AG04450 (cell line): ENCODE results near the gene MOCS3. TPM values are rescaled to one million over a fixed set of nuclear protein-coding genes. Genes with fewer than 3 reads are reported as not detected.

Experiments
- CTCF ChIA-PET: fragments of 300-600, 350-600 bp; formaldehyde crosslinking; extraction: SDS; loops from one replicate; lab custom pipeline; 2022; ENCODE audit warnings: antibody characterized with exemption, inconsistent platforms; lab: Charles Lee
- POLR2A ChIA-PET: fragments of 350-600 bp; formaldehyde crosslinking; extraction: SDS; loops from one replicate; lab custom pipeline; 2021; ENCODE audit warnings: antibody characterized with exemption, inconsistent platforms; lab: Yijun Ruan, JAX
- DNase-seq: peaks from one replicate; pipeline ENCODE4 v3.0.0-alpha.2; 2011; ENCODE audit warnings: low read depth, low spot score
- H3K27ac ChIP-seq: one replicate; pipeline ENCODE4 v1.5.1; 2012; ENCODE audit warnings: low read depth, low read length, control low read depth
- H3K27me3 ChIP-seq: one replicate; pipeline ENCODE4 v1.6.0; 2012; ENCODE audit warnings: low read length; ENCODE audit not compliant: control insufficient read depth, insufficient read depth
- H3K4me3 ChIP-seq: 2 replicates; pipeline ENCODE4 v1.5.1; 2011; ENCODE audit warnings: mild to moderate bottlenecking, low read depth, low read length, control low read depth
- H3K9me3 ChIP-seq: 2 replicates; pipeline ENCODE4 v1.5.1; 2012; ENCODE audit warnings: low read length; ENCODE audit not compliant: control insufficient read depth, insufficient read depth
- polyA plus RNA-seq: library from polyadenylated mRNA; depleted of rRNA; stranded (reverse); fragments of >200 nt; gene quantifications from 2 replicates; pipeline ENCODE4 v1.2.3, GENCODE V29; 2011
- TF ChIP-seq, protein P1 (sequence below): IDR thresholded peaks from 2 replicates; pipeline ENCODE4 v1.5.1; 2011; ENCODE audit warnings: low read depth, low read length, control low read depth, inconsistent platforms

The MOCS3 gene
- polyA plus RNA-seq, 1 experiment = 3.8 TPM

DNA sequence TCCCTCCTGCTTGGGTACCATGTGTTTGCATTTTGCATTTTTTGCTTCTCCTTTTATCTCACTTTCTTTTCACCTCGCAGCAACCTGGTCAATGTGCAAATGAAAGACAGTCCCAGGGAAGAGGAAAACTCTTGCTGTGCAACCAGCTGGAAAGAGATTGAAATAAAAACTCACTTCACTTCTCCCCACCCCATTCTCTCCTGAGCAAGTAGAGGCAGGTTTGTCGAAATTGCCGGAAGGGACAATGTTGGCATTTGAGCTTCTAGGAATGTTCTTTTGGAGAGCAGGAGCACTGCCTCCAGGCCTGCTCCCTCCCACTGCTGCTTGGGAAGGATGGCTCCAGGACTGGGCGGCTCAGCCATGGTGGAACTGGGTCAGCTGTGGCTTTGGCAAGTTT is 33.7 kb downstream of the MOCS3 start:
- CTCF ChIA-PET = interaction anchor here (0.6 to 8.0 kb wide), 23 partner anchors 9 to 1136 kb away, joined by 3 to 295 read pairs (median 4); partner anchors contain the start of gene BCAS4
- TF ChIP-seq, protein P1, sequence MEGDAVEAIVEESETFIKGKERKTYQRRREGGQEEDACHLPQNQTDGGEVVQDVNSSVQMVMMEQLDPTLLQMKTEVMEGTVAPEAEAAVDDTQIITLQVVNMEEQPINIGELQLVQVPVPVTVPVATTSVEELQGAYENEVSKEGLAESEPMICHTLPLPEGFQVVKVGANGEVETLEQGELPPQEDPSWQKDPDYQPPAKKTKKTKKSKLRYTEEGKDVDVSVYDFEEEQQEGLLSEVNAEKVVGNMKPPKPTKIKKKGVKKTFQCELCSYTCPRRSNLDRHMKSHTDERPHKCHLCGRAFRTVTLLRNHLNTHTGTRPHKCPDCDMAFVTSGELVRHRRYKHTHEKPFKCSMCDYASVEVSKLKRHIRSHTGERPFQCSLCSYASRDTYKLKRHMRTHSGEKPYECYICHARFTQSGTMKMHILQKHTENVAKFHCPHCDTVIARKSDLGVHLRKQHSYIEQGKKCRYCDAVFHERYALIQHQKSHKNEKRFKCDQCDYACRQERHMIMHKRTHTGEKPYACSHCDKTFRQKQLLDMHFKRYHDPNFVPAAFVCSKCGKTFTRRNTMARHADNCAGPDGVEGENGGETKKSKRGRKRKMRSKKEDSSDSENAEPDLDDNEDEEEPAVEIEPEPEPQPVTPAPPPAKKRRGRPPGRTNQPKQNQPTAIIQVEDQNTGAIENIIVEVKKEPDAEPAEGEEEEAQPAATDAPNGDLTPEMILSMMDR = no peak
- DNase-seq = no peak
- no peak overlapping the region for H3K4me3 ChIP-seq
- POLR2A ChIA-PET = no interaction called here
- no peaks in the 10 kb centered on the region for H3K9me3 ChIP-seq
- H3K27me3 ChIP-seq = no peaks in the 10 kb centered on the region
- H3K27ac ChIP-seq = no peak overlapping the region

DNA sequence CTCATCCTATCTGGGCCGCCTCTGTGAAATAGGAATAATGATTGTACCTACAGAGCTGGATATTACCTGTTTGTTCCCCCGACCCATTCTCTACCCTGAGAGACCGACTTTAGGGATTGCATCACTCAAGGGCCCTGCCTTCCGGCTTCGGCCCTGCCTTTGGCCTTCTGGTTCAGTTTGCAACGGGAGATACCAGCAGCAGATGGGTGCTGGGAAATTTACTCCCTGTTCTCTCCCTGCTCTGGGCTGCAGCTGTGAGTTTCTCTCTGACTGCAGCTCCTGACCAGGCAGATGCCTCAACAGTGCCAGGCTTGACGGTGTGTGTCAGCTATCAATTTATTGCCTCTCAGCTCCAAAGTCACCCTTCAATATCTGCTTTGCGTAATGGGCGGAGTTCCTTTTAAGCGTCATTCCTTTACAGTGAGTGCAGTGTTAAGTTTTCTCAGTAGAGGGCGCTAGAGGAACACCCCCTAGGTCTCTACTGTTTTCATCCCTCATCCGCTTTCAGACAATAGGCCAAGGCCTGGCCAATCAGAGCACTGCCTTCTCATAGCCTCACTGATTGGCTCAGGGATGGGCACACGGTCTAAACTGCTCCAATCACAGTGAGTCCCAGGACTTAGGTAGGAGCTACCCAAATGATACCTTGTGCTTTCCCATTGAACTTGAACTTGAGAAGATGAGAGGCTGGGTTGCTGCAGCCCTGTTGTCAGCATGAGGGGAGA is 34.3 kb downstream of the MOCS3 start:
- DNase-seq = no peak
- TF ChIP-seq, protein P1 = peak; percentile 75
- H3K27ac ChIP-seq = no peak overlapping the region
- ChIA-PET POLR2A (no interaction called here), CTCF (interaction anchor here (0.5 to 8.0 kb wide), 29 partner anchors 10 to 1135 kb away, joined by 3 to 295 read pairs (median 4); partner anchors contain the start of gene BCAS4)
- H3K4me3 ChIP-seq = no peak overlapping the region
- H3K9me3 ChIP-seq = no peaks in the 10 kb centered on the region
- no peaks in the 10 kb centered on the region for H3K27me3 ChIP-seq

DNA sequence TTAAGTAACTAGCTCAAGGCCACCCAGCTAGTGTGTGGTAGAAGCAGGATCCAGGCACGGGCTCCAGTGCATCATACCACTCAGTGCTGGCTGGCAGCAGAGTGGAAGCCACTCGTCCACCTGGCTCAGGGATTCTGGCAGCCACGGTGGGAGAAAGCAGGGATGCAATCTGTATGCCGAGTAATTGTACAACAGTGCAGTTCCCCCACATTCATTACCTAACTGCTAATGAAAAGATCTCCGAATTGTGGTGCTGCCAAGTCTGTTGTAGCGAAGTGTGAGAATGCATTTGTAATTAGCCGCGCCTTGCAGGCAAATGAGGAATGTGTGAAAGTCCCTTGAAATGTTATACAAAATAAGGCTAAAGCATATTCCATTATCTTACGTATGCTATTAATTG is 35.3 kb downstream of the MOCS3 start:
- H3K4me3 ChIP-seq = no peak overlapping the region
- TF ChIP-seq, protein P1 = no peak
- POLR2A ChIA-PET = no interaction called here
- no peak for DNase-seq
- no peaks in the 10 kb centered on the region for H3K9me3 ChIP-seq
- CTCF ChIA-PET = interaction anchor here (8.0 kb wide), 1 partner anchor 314 kb away, joined by 295 read pairs; no protein-coding TSS in a partner anchor
- no peaks in the 10 kb centered on the region for H3K27me3 ChIP-seq
- H3K27ac ChIP-seq = no peak overlapping the region

DNA sequence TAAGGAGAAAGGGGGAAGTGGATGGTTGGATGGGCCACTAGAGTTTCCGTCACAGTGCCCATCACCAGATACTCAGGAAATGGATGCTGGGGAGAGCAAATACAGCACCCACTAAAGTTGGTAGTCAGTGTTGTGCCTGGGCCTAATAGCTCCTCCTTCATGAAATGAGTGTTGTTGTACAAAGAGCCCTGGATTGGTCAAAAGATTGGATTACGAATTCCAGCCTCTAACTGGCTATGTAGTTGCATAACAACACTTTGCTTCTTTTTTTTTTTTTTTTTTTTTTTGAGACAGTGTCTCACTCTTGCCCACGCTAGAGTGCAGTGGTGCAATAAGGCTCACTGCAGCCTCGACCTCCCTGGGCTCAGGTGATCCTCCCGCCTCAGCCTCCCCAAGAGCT is 36.9 kb downstream of the MOCS3 start:
- Histone ChIP-seq H3K9me3 (no peaks in the 10 kb centered on the region), H3K4me3 (no peak overlapping the region), H3K27me3 (no peaks in the 10 kb centered on the region), H3K27ac (no peak overlapping the region)
- TF ChIP-seq, protein P1 = no peak
- POLR2A ChIA-PET = interaction anchor here (0.6 to 0.7 kb wide), 2 partner anchors 332 to 371 kb away, joined by 3 read pairs; no protein-coding TSS in a partner anchor
- DNase-seq = no peak
- CTCF ChIA-PET = interaction anchor here (0.6 to 4.3 kb wide), 7 partner anchors 8 to 569 kb away, joined by 3 to 24 read pairs (median 5); no protein-coding TSS in a partner anchor
